H1 (cell line): ENCODE measurements around the gene APP. TPM values are rescaled to one million over a fixed set of nuclear protein-coding genes. Genes with fewer than 3 reads are reported as not detected.

ENCODE experiments used
- CTCF ChIA-PET: fragments of 300-600 bp; sonication (Branson Sonifier 250); formaldehyde crosslinking; loops from one replicate; lab custom pipeline; 2021; ENCODE audit not compliant: partially characterized antibody; lab: Charles Lee
- POLR2A ChIA-PET: fragments of 300-600 bp; sonication (Branson Sonifier 250); formaldehyde crosslinking; loops from one replicate; lab custom pipeline; 2021; ENCODE audit warnings: inconsistent platforms; ENCODE audit not compliant: partially characterized antibody; lab: Charles Lee
- DNase-seq, 2 experiments: peaks; one replicate each; pipeline versions ENCODE4 v3.0.0 to v3.0.0-alpha.2; 2010 to 2022; ENCODE audit warnings: low spot score in 2 of 2, low read depth in 1 of 2, mixed read lengths in 1 of 2
- FAIRE-seq: peaks from 2 replicates; lab custom pipeline; 2011; peaks lifted over from hg19 to GRCh38; lab: Jason Lieb, UNC
- H2AFZ ChIP-seq: 2 replicates; pipeline ENCODE4 v1.8.1; 2012; ENCODE audit warnings: low read length, inconsistent platforms
- H2AK5ac ChIP-seq: 2 replicates; pipeline ENCODE4 v1.6.1; 2013; ENCODE audit warnings: low read depth, low read length
- H2BK120ac ChIP-seq: replicated peaks from 2 replicates; pipeline ENCODE3; 2013; ENCODE audit warnings: low read depth, low read length, inconsistent platforms
- H2BK12ac ChIP-seq: 2 replicates; pipeline ENCODE4 v1.6.1; 2013; ENCODE audit warnings: low read depth, low read length
- H2BK15ac ChIP-seq: 2 replicates; pipeline ENCODE4 v1.6.1; 2013; ENCODE audit warnings: low read length
- H2BK20ac ChIP-seq: 2 replicates; pipeline ENCODE4 v1.6.1; 2013; ENCODE audit warnings: low read length
- H2BK5ac ChIP-seq: 2 replicates; pipeline ENCODE4 v1.6.1; 2013; ENCODE audit warnings: low read depth, low read length
- H3K14ac ChIP-seq: 2 replicates; pipeline ENCODE4 v1.6.1; 2013; ENCODE audit warnings: inconsistent platforms; ENCODE audit not compliant: insufficient read length
- H3K18ac ChIP-seq: 2 replicates; pipeline ENCODE4 v1.6.1; 2013; ENCODE audit warnings: low read length; ENCODE audit errors: extremely low read depth
- H3K23ac ChIP-seq: 2 replicates; pipeline ENCODE4 v1.6.1; 2013; ENCODE audit warnings: inconsistent platforms; ENCODE audit not compliant: insufficient read length
- H3K23me2 ChIP-seq: 2 replicates; pipeline ENCODE4 v1.6.1; 2013; ENCODE audit warnings: low read depth, low read length
- H3K27ac ChIP-seq: 2 replicates; pipeline ENCODE4 v1.6.1; 2011; ENCODE audit warnings: low read depth, low read length, inconsistent platforms
- H3K27me3 ChIP-seq, 4 experiments: replicated peaks in 1 of 4; 1 replicate in 1 of 4; 2 replicates in 3 of 4; pipeline versions ENCODE4 v1.6.1 to v1.8.1; 2011 to 2013; ENCODE audit warnings: low read length in 3 of 4, mild to moderate bottlenecking in 3 of 4, inconsistent platforms in 2 of 4, mixed read lengths in 2 of 4, moderate library complexity in 1 of 4; ENCODE audit not compliant: control insufficient read depth in 3 of 4, insufficient read depth in 3 of 4; ENCODE audit errors: extremely low read depth in 1 of 4
- H3K36me3 ChIP-seq, 4 experiments: 2 replicates each; pipeline versions ENCODE4 v1.6.1 to v1.8.1; 2011 to 2013; ENCODE audit warnings: mild to moderate bottlenecking in 4 of 4, low read length in 3 of 4, moderate library complexity in 2 of 4, control low read depth in 1 of 4, inconsistent platforms in 1 of 4; ENCODE audit not compliant: insufficient read depth in 4 of 4, control insufficient read depth in 2 of 4
- H3K4ac ChIP-seq: replicated peaks from 2 replicates; pipeline ENCODE3; 2013; ENCODE audit warnings: low read length, low read depth, mixed read lengths, inconsistent platforms; ENCODE audit not compliant: insufficient read length
- H3K4me1 ChIP-seq, 4 experiments: replicated peaks in 1 of 4; 1 replicate in 1 of 4; 2 replicates in 3 of 4; pipeline versions ENCODE4 v1.6.1 to v1.8.1; 2011 to 2013; ENCODE audit warnings: low read length in 3 of 4, inconsistent platforms in 2 of 4, mixed read lengths in 1 of 4; ENCODE audit not compliant: insufficient read depth in 4 of 4, control insufficient read depth in 3 of 4
- H3K4me2 ChIP-seq, 2 experiments: 2 replicates each; pipeline versions ENCODE4 v1.6.1 to v1.8.1; 2011 to 2013; ENCODE audit warnings: low read depth in 2 of 2, low read length in 2 of 2, control low read depth in 1 of 2, inconsistent platforms in 1 of 2, mild to moderate bottlenecking in 1 of 2; ENCODE audit not compliant: insufficient read depth in 1 of 2
- H3K4me3 ChIP-seq, 4 experiments: fragments of 200-600, 300-600 bp in 1 of 4; sonication (generic), shearing (Covaris generic), sonication (Bioruptor Twin) in 1 of 4; 2 replicates each; pipeline versions ENCODE4 v1.5.1 to v1.8.1; 2011 to 2016; ENCODE audit warnings: low read length in 4 of 4, low read depth in 3 of 4, control low read depth in 2 of 4, inconsistent platforms in 2 of 4, mild to moderate bottlenecking in 2 of 4, mixed read lengths in 1 of 4, moderate library complexity in 1 of 4; ENCODE audit not compliant: insufficient read depth in 2 of 4; ENCODE audit errors: extremely low read depth in 1 of 4
- H3K56ac ChIP-seq: replicated peaks from 2 replicates; pipeline ENCODE3; 2013; ENCODE audit warnings: low read depth, mild to moderate bottlenecking, mixed read lengths, low read length, inconsistent platforms; ENCODE audit not compliant: insufficient read length
- H3K79me1 ChIP-seq: 2 replicates; pipeline ENCODE4 v1.6.1; 2013; ENCODE audit warnings: low read depth, low read length, control low read depth
- H3K79me2 ChIP-seq, 2 experiments: 2 replicates each; pipeline versions ENCODE4 v1.6.1 to v1.8.1; 2012 to 2013; ENCODE audit warnings: low read length in 2 of 2, mild to moderate bottlenecking in 2 of 2, inconsistent platforms in 1 of 2; ENCODE audit not compliant: insufficient read depth in 2 of 2, control insufficient read depth in 1 of 2
- H3K9ac ChIP-seq, 4 experiments: replicated peaks in 1 of 4; 1 replicate in 1 of 4; 2 replicates in 3 of 4; pipeline versions ENCODE4 v1.6.1 to v1.8.1; 2011 to 2013; ENCODE audit warnings: low read depth in 3 of 4, low read length in 3 of 4, control low read depth in 2 of 4, mild to moderate bottlenecking in 2 of 4, moderate library complexity in 2 of 4, inconsistent platforms in 1 of 4; ENCODE audit errors: extremely low read depth in 1 of 4
- H3K9me3 ChIP-seq, 2 experiments: 2 replicates each; pipeline versions ENCODE4 v1.6.1 to v1.8.1; 2012 to 2013; ENCODE audit warnings: mild to moderate bottlenecking in 2 of 2, moderate library complexity in 2 of 2, control low read depth in 1 of 2, inconsistent platforms in 1 of 2, low read depth in 1 of 2, low read length in 1 of 2, mixed read lengths in 1 of 2; ENCODE audit not compliant: insufficient read depth in 2 of 2
- H4K20me1 ChIP-seq, 2 experiments: replicated peaks in 1 of 2; 2 replicates each; pipeline versions ENCODE3 to v1.8.1; 2011 to 2013; ENCODE audit warnings: inconsistent platforms in 2 of 2, low read length in 2 of 2, mild to moderate bottlenecking in 1 of 2; ENCODE audit not compliant: insufficient read depth in 2 of 2, control insufficient read depth in 1 of 2
- H4K5ac ChIP-seq: 2 replicates; pipeline ENCODE4 v1.6.1; 2013; ENCODE audit warnings: low read length, low read depth, mixed read lengths, inconsistent platforms; ENCODE audit not compliant: insufficient read length
- H4K8ac ChIP-seq: 2 replicates; pipeline ENCODE4 v1.8.0; 2013; ENCODE audit warnings: mild to moderate bottlenecking, moderate library complexity, low read length, inconsistent platforms; ENCODE audit not compliant: insufficient read depth; ENCODE audit errors: extremely low read depth
- H4K91ac ChIP-seq: replicated peaks from 2 replicates; pipeline ENCODE3; 2013; ENCODE audit warnings: low read length, mixed read lengths, inconsistent platforms; ENCODE audit not compliant: insufficient read length
- E2F6 ChIP-seq: IDR thresholded peaks from 2 replicates; pipeline ENCODE4 v1.6.1; 2012; ENCODE audit warnings: inconsistent platforms
- EGR1 ChIP-seq: IDR thresholded peaks from 2 replicates; pipeline ENCODE4 v1.6.1; 2011; ENCODE audit warnings: low read depth, low read length, borderline replicate concordance
- EP300 ChIP-seq, 2 experiments: IDR thresholded peaks; 1 replicate in 1 of 2; 2 replicates in 1 of 2; pipeline ENCODE4 v1.6.1; 2011 to 2012; ENCODE audit warnings: low read depth in 2 of 2, low read length in 2 of 2, mild to moderate bottlenecking in 2 of 2, borderline replicate concordance in 1 of 2, inconsistent platforms in 1 of 2, moderate library complexity in 1 of 2
- GABPA ChIP-seq: IDR thresholded peaks from 2 replicates; pipeline ENCODE4 v1.6.1; 2011; ENCODE audit warnings: mild to moderate bottlenecking, low read length, moderate library complexity, borderline replicate concordance; ENCODE audit not compliant: insufficient read depth
- PHF8 ChIP-seq: fragments of 200-600 bp; sonication (generic); conservative IDR thresholded peaks from 2 replicates; pipeline ENCODE4 v1.7.1; 2012; ENCODE audit warnings: low read depth, mild to moderate bottlenecking, inconsistent platforms, low read length, moderate library complexity
- RAD21 ChIP-seq, 2 experiments: IDR thresholded peaks in 1 of 2; conservative IDR thresholded peaks in 1 of 2; 2 replicates each; pipeline ENCODE4 v1.6.1; 2011; ENCODE audit warnings: low read depth in 2 of 2, low read length in 2 of 2, improper control_type of control experiment in 1 of 2, inconsistent platforms in 1 of 2, mild to moderate bottlenecking in 1 of 2, moderate library complexity in 1 of 2
- SP4 ChIP-seq: IDR thresholded peaks from 2 replicates; pipeline ENCODE4 v1.6.1; 2012; ENCODE audit warnings: low read length, inconsistent platforms
- TBP ChIP-seq: IDR thresholded peaks from 2 replicates; pipeline ENCODE4 v1.6.1; 2011; ENCODE audit warnings: low read depth, low read length, improper control_type of control experiment
- TCF12 ChIP-seq: IDR thresholded peaks from 2 replicates; pipeline ENCODE4 v1.6.1; 2011; ENCODE audit warnings: low read depth, mild to moderate bottlenecking, low read length
- USF2 ChIP-seq: IDR thresholded peaks from 2 replicates; pipeline ENCODE4 v1.6.1; 2011; ENCODE audit warnings: low read length, improper control_type of control experiment
- WGBS, 2 experiments: shearing (Covaris generic) in 1 of 2; methylation state at CpG; one replicate each; pipeline versions ENCODE4 v1.1.6 to v1.1.7; 2013 to 2015; ENCODE audit warnings: low lambda C conversion rate in 2 of 2, mixed read lengths in 2 of 2, inconsistent platforms in 1 of 2, low coverage in 1 of 2, missing lambda C conversion rate in 1 of 2; ENCODE audit not compliant: insufficient replicate concordance in 2 of 2, insufficient coverage in 1 of 2, insufficient read length in 1 of 2; ENCODE audit errors: extremely low coverage in 1 of 2, missing lambda C conversion rate in 1 of 2; 5-methylcytosine and 5-hydroxymethylcytosine counted together
- polyA plus RNA-seq, 7 experiments: library from polyadenylated mRNA; depleted of rRNA in 3 of 7; stranded (reverse) in 5 of 7; unstranded in 2 of 7; fragments of >200 nt in 5 of 7; fragments of 200-250 nt in 2 of 7; gene quantifications; 1 replicate in 5 of 7; 2 replicates in 1 of 7; 4 replicates in 1 of 7; pipeline versions ENCODE4 v1.2.1 to v1.2.3, GENCODE V29; 2011 to 2013; ENCODE audit warnings: missing spikeins in 2 of 7, mixed read lengths in 2 of 7
- total RNA-seq: library from RNA; stranded (reverse); fragmentation: NEBNext Ultra II Directional; extraction: Animal tissue kit (Norgen Biotek cat#: 25700); gene quantifications from 2 replicates; pipeline ENCODE4 v1.2.1, GENCODE V29; 2021

APP gene
- total and polyA plus RNA-seq, 2 of the 8 experiments (the other 6 are each of a cell fraction or from before 2014, with no cell fraction given) = 375 to 551 TPM

DNA sequence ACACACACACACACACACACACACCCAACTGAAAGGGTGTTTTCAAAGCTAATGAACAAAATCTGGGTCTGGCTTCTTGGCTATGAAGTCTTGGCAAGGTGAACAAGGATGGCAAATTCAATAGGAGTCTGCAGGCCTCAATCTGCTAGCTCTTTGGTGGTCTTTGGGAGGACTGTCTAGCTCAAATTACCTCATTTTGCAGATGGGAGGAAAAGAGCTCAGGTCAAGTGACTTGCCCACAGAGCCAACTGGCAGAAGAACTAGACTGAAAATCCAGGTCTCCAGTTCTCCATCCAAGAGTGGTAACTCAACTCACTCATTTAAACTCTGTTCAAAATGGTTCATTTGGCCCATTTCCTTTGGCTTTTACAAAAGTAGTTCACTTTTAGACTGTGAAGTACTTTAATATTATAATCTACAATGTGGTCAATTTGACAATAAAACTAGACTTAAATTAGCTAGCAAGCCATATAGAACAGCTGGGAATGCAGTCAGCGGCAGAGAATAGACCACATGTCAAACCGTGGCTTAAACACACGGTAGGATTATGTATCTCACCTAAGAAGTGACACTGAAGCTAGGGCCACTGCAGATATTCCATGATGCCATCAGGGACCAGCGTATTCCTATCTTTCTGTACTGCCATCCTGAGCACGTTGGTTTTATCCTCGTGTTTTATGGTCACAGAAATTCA, 112.9 kb downstream of the APP start:
- H3K23me2 ChIP-seq = no peaks in the 10 kb centered on the region
- H4K5ac ChIP-seq = no peak overlapping the region
- H3K79me2 ChIP-seq = peaks cover 10 to 94% of the 10 kb centered on the region in 2 experiments; a peak in 3 of 4 replicates
- H2AFZ ChIP-seq = no peak overlapping the region
- H3K14ac ChIP-seq = no peak overlapping the region
- no peaks in the 10 kb centered on the region for H3K9me3 ChIP-seq
- POLR2A ChIA-PET = interaction anchor here (1.5 kb wide), 1 partner anchor 112 kb away, joined by 6 read pairs; no protein-coding TSS in a partner anchor
- no peak overlapping the region for H2BK5ac ChIP-seq
- H2BK120ac ChIP-seq = no peak overlapping the region
- peaks cover 0 to 4% (median 0%) of the 10 kb centered on the region in 4 experiments; a peak in 4 of 8 replicates for H3K36me3 ChIP-seq
- peaks cover 9 to 10% of the 10 kb centered on the region in 2 experiments for H4K20me1 ChIP-seq
- H3K23ac ChIP-seq = no peak overlapping the region
- no peak overlapping the region for H3K56ac ChIP-seq
- H2BK20ac ChIP-seq = no peak overlapping the region
- no peak for DNase-seq
- no peak overlapping the region for H3K27ac ChIP-seq
- no peak overlapping the region for H2BK15ac ChIP-seq
- no peak overlapping the region for H2AK5ac ChIP-seq
- H3K4me2 ChIP-seq = no peak overlapping the region
- peaks cover 6% of the 10 kb centered on the region for H3K79me1 ChIP-seq
- CTCF ChIA-PET = interaction anchor here (0.6 to 1.1 kb wide), 3 partner anchors 28 to 92 kb away, joined by 3 read pairs; no protein-coding TSS in a partner anchor
- H3K27me3 ChIP-seq = no peaks in the 10 kb centered on the region
- H2BK12ac ChIP-seq = no peak overlapping the region
- H3K9ac ChIP-seq = no peak overlapping the region
- WGBS, 2 experiments = 92% methylated on average over 6 of the region's 6 CpGs; no CpG with 5 or more reads in 1 of the 2 experiments
- peaks cover 0 to 8% (median 5%) of the 10 kb centered on the region in 4 experiments; a peak in 3 of 7 replicates for H3K4me1 ChIP-seq
- FAIRE-seq = peak; percentile 62
- no peak overlapping the region for H4K8ac ChIP-seq
- H3K4ac ChIP-seq = no peak overlapping the region
- H3K4me3 ChIP-seq = no peak overlapping the region
- H4K91ac ChIP-seq = no peak overlapping the region
- no peak overlapping the region for H3K18ac ChIP-seq
- TF ChIP-seq PHF8 (no peak), E2F6 (no peak), TCF12 (no peak), EGR1 (no peak), GABPA (no peak), TBP (no peak), RAD21 (IDR thresholded peaks at IDR 0.05 in 1 of 2, conservative IDR thresholded peaks at IDR 0.05 in 1 of 2; ENCODE audit: low read depth in 2 of 2, low read length in 2 of 2) (no peak), EP300 (IDR thresholded peaks at IDR 0.05; ENCODE audit: borderline replicate concordance in 1 of 2, low read depth in 2 of 2, low read length in 2 of 2) (no peak), USF2 (no peak), SP4 (no peak)
